HPDE6-E6E7 (cell line): ENCODE results near the gene RNASET2.
"Not testable (repeated sequence)": the region's sequence is repeated elsewhere in the genome, so short reads cannot be mapped to it uniquely, and the experiment has no call there.

Experiments
- DNase-seq: peaks from one replicate; pipeline ENCODE4 v3.0.0; 2011; ENCODE audit warnings: missing footprints; ENCODE audit errors: extremely low spot score

Gene RNASET2

GRCh38 chr6:166970091-166970490, 13.7 kb upstream of the RNASET2 start:
- no peak for DNase-seq

- no peak for DNase-seq
Measured at GRCh38 chr6:166969390-166970002, 13.1 kb upstream of the RNASET2 start.

- DNase-seq, result no peak
Measured at GRCh38 chr6:166966268-166966667, 9.9 kb upstream of the RNASET2 start.

- DNase-seq, result no peak
Measured at GRCh38 chr6:166960609-166960978, 4.2 kb upstream of the RNASET2 start.

- no peak for DNase-seq
Measured at GRCh38 chr6:166959911-166960608, 3.7 kb upstream of the RNASET2 start.

GRCh38 chr6:166958926-166959861, 2.8 kb upstream of the RNASET2 start:
- DNase-seq, result no peak

- no peak for DNase-seq
Measured at GRCh38 chr6:166957805-166958076, 1.4 kb upstream of the RNASET2 start.

GRCh38 chr6:166957087-166957804, 896 bp upstream of the RNASET2 start:
- no peak for DNase-seq

GRCh38 chr6:166955865-166956443, 396 bp downstream of the RNASET2 start:
- DNase-seq, result no peak

GRCh38 chr6:166955121-166955864, 1.1 kb downstream of the RNASET2 start:
- no peak for DNase-seq

GRCh38 chr6:166954118-166954713, 2.1 kb downstream of the RNASET2 start:
- no peak for DNase-seq

- DNase-seq, result no peak
Measured at GRCh38 chr6:166952567-166953486, 3.5 kb downstream of the RNASET2 start.

- DNase-seq, result no peak
Measured at GRCh38 chr6:166952121-166952520, 4.2 kb downstream of the RNASET2 start.

- DNase-seq, result no peak
Measured at GRCh38 chr6:166951670-166952060, 4.7 kb downstream of the RNASET2 start.

- not testable (repeated sequence) for DNase-seq
Measured at GRCh38 chr6:166950892-166951669, 5.3 kb downstream of the RNASET2 start.

- DNase-seq, result no peak
Measured at GRCh38 chr6:166950443-166950821, 5.9 kb downstream of the RNASET2 start.

- no peak for DNase-seq
Measured at GRCh38 chr6:166949528-166950442, 6.6 kb downstream of the RNASET2 start.

- DNase-seq, result not testable (repeated sequence)
Measured at GRCh38 chr6:166948724-166949123, 7.6 kb downstream of the RNASET2 start.
